T-helper 22 cell (primary cell): ENCODE results near the gene KIF5C.
A peak's percentile ranks its signal among the peaks of the same experiment; 100 is the strongest.
"Not testable (repeated sequence)": the region's sequence is repeated elsewhere in the genome, so short reads cannot be mapped to it uniquely, and the experiment has no call there.

ENCODE experiments used
- DNase-seq: peaks from one replicate; pipeline ENCODE4 v3.0.0-alpha.2; 2020; ENCODE audit warnings: low read depth

Gene KIF5C

DNA sequence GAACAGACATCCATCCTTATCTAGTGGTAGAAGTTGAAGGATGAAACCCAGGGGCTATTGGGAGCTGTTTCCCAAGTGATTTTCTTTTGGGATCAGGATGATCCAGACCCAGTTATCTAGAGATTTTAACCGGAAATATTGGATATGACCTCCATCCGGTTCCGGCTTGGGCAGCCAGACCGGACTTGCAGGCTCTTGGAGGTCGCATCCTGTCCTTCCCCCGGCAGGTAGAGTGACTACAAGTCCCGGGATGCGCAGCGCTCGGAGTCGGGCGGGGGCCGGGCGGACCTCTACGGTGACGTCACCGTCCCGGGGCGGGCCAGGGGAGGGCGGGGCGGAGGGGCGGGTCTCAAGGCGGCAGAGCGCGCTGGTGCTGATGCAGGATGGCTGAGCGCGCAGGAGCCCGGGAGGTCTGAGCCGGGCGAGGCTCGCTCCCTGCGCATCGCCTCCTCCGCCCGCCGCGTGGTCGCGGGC lies at the start of gene KIF5C:
KIF5C (plus strand) TSS at position 360 of the 474 bp plus-strand sequence. CDS start 391 bp downstream, outside the sequence.
- DNase-seq, result peak; percentile 78

DNA sequence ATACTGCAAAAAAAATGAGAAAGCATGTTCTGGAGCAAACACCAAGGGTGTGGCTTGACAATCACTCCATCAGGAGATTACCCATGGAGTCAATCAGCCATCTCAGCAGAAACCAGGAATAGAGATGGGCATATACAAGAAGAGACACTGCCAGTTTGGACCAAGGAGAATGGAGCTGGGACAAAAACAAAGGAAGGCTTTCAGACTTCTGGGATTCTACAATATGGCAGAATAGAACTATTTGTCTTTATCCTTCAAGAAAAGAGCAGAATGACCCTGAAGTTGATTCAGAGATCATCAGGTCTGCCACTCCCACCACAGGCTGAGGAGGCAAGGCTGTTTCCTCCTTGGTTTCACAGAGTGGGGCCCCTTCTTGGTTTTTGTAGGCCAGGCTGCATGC lies 48.2 kb upstream of the KIF5C start:
- DNase-seq, result no peak

DNA sequence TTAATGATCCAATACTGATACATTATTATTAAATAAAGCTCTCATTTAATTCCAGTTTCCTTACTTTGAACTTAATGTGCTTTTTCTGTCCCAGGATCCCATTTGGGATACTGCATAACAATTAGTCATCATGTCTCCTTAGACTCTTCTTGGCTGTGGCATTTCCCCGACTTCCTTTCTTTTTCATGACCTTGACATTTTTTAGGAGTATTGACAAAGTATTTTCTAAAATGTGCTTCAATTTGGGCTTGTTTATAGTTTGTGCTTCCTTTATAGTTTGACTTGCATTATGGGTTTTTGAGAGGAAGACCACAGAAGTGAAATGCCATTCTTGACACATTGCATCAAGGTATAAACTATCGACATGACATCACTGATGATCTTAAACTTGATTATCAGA lies 46.1 kb upstream of the KIF5C start:
- no peak for DNase-seq

DNA sequence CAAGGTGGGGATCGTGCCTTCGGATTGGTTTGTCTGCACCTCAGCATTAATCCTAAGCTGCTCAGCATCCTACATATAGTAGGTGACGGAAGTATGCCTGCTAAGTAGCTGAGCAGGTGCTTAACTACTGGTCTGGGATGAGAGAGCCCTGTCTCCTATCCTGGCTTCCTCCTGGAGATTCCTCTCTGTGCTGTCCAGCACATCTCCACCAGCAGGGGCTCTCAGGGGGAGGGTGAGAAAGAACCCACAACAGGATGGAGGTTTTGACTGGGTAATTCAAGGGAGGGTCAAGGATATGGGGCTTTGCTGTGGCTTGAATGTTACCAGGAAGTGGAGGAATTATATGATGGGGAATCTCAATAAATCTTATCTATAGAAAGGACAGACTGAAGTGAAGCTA lies 45.4 kb upstream of the KIF5C start:
- no peak for DNase-seq

DNA sequence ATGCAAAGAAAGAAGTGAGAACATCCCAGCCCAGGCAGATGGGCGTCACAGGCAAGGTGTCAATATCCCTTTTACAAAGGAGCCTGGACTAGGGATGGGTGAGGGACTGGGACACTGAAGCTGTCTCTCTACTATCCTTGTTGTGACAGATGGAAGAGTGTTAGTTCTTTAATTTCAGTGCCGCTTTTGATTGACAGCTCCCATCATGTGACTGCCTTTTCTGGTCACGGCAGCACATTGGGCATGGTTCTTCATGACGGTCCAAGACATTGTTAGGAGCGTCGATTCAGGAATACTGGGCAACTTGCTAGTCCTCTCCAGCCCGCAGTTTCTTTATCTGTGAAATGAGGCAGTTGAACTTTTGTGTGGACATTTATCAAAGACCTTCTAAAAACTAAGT lies 42.4 kb upstream of the KIF5C start:
- DNase-seq, result no peak

DNA sequence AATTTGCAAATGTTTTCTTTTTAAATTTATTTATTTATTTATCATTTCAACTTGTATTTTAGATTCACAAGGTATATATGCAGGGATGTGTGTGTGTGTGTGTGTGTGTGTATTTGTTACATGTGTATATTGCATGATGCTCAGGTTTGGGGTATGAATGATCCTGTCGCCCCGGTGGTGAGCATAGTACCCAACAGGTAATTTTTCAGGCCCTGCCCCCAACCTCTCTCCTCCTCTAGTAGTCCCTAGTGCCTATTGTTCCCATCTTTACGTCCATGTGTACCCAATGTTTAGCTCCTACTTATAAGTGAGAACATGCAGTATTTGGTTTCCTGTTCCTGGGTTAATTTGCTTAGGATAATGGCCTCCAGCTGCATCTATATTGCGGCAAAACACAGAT lies 33.0 kb upstream of the KIF5C start:
- DNase-seq, result no peak

DNA sequence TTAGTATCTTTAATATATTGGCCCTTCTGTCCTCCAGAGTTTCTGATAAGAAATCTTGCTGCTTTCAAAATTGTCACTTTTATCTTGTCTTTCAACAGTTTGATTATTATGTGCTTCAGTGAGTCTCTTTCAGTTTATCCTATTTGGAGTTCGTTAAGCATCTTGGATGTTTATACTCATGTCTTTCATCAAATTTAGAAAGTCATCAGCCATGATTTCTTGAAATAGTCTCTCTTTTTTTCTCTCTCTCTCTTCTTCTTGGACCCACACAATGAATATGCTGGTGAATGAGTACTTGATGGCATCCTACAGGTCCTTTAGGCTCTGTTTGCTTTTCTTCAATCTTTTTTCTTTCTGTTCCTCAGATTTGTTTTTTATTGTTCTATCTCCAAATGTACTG lies 26.9 kb upstream of the KIF5C start:
- no peak for DNase-seq

DNA sequence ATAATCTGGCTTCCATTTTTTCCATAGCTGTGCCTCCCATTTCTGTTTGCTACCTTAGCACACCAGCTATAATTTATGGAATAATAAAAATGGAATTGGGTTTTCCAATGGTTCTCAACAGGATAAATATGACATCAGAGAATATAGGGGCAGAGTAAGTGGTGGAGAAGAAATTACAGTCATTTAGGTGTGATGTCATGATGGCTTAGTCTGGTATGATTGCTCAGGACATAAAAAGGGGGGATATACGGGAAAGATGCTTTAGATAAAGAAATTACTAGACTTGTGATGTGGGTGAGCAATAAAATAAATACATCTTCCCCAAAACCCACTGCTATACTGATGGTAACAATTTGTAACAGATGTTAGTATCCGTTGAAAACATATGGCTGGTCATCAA lies 21.6 kb upstream of the KIF5C start:
- DNase-seq, result no peak

DNA sequence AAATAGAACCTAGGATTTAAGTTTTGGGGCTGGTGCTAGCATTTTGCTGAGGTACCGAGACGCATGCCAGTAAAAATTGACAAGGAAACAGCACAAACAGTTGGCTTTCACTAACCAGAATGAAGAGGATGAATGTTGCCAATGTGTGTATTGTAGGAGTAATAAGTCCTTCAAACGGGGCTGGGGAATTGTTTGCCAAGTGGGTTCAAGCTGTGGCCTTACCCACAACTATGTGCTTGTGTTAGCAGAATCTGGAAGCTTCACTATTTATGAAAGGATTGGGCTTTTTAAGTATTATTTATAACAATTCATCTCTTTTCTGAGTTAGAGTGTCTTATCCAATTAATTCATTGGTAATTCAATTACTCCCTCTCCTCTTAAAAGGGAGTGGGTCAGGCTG lies 15.0 kb upstream of the KIF5C start:
- DNase-seq, result no peak

DNA sequence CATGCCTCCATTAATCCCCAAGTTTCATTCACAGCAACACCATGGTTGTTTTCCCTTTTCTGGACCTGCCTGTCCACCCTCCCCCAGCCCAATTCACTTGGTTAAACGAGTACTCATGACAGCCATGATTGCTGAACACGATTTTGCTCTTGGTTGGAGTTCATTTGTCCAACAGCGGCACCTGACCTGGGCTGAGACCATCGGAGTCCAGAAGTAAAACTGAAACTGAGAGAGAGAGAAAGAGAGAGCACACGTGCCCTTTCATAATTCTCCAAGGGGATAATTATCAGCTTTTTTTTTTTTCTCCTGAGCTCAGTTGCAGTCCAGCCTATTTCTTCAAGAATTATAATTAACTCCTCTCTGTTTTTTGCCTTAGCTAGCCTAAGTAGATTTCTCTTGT lies 13.7 kb upstream of the KIF5C start:
- no peak for DNase-seq

DNA sequence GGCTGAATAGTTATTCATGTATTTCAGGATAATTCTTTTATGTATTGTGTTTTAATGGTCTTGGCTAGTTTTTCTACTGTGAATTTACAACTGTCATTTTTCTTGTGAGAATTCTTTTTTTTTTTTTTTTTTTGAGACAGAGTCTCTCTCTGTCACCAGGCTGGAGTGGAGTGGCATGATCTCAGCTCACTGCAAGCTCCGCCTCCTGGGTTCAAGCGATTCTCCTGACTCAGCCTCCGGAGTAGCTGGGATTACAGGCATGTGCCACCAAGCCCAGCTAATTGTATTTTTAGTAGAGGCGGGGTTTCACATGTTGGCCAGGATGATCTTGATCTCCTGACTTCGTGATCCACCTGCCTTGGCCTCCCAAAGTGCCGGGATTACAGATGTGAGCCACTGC lies 12.5 kb upstream of the KIF5C start:
- DNase-seq, result not testable (repeated sequence)

DNA sequence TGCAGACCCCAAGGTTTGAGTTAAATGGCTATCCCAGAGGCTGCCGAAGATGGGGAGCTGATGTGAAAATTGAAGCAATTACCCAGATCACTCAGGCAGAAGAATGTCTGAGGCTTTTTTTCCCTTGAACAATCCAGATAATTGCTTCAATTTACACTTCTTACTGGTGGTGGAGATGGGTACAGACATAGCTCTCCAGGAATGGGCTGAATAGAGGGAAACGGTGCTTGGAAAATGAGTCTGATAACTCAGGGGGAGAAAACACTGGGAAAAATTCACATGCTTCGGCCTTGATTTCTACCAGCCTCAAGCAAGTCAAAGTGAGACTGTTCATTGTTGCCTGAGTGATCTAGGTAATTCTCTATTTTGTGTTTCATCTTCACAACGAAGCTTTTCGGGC lies 9.5 kb upstream of the KIF5C start:
- no peak for DNase-seq

DNA sequence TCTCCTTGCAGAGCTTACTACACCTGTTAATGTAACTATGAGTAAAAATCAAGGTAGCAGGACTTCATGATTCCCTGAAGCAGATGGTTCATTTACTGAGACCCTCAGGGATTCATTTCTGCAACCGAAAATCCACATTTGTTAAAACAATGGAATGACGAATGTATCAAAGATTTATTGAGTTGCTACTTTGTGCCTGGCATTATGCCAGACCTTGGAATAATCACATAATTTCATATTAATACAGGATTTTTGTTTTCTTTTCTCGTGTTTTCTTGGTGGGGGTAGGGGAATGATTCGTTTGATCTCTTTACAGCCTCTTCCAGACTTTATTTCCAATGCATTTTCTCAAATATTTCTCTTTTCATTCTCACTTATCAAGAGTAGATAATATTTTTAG lies 8.9 kb upstream of the KIF5C start:
- DNase-seq, result no peak

DNA sequence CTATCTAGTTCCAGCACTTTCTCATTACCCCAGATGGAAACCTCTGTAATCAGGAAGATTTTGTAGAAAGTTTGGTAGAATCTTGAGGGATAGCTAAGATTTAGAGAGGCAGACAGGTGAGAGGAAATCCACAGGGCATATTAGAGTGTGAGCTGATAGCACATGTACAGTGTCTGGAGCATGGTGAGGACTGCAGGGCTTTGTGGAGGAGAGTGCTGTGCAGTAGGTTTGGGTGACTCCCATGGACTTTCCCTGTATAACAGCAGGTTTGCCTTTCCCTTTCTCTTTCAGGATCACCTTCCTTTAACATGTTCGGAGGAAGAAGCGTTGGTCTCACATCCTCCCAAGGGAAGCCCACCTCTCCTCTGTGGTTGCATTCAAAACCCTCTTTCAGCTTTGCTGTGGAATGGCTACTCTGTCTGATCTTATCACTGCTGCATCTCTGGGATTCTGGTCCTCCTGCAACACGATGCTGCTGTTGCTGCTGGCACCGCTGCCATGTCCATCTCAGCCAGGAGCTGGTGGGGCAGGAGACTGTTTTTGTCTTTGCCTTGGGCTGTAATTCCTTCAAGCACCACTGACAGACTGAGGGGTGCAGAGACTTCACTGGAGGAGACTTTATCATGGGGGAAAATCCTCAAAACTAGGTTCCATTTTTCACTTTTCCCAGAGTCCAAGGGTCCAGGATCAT lies 7.8 kb upstream of the KIF5C start:
- no peak for DNase-seq

DNA sequence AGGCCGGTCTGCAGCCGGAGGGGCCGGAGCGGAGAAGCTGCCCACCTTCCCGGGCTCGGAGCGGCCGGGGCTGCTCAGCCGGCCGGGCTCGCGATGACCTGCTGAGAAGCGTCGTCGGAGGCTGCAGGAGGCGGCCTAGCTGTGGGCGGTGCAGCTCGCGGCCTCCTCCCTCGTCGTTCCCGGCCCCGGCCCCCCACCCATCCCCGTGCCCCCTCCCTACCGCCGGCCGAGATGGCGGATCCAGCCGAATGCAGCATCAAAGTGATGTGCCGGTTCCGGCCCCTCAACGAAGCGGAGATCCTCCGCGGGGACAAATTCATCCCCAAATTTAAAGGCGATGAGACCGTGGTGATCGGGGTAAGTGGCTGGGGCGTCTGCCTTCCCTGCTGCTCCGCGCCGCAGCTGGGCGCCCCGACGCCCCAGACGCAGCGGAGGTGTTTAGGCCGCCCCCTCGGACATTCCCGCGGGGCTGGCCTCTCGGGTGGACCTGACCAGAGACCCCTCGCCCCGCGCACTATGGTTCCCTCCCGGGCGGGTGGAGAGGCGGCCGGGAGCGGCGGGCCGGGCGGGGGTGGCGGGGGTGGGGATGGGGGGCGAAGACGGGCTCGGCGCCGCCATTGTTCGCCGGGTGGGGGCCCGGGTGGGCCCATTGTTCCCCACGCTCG lies 492 bp downstream of the KIF5C start:
- no peak for DNase-seq

DNA sequence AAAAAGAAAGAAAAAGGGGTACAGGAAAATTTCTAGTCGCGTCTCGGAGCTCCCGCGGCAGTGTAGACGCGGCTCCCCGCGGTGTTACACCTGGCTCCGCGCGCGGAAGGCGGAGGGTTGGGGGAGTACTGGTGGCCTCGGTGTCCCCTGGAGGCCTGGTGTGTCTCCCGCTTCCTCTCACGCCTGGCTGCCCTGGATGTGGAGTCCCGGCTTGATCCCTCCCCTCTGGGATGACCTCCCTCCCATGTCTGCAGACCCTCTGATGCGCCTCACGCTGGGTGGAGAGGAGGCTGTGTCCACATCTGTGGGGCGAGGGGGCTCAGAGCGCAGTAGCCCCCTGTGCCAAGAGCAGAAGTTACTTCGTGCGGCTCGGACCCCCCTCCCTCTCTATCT lies 1.2 kb downstream of the KIF5C start:
- no peak for DNase-seq

DNA sequence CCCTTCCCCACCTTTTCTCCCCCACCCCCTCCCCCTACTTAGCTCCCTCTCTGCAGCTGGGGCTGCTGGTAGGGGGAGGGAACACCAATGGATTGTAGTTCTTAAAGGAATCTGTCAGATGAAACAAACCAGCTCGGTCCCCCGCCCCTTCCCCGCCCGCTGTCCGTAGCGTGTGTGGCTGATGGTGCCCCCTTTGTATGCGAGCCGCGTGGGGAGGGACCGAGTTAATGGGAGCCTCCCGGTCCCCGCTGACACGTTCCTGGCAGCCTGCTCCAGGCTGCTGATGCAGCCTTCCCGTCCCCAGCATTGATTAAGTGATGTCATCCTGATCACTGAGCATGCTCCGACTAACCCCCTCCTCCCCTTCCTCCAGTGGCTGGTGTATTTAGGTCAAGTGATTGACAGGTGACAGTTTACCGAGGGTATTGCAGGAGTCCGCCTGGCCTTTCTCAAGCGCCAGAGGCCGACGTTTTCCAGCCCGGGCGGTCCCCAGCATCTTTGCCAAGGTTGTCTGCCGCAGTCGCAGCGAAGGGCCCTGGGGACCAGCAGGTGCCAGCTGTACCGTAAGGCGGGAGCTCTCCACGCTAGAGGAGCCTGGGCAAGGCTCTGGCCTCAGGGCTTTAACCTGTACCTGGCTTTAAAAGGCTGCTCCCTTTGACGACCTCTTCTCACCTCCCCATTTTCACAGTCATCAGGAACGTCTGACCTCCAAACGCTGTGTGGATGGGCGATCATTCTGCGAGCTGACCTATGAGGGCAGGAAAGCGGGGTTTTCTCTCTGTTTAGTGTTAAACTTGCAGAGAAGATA lies 1.8 kb downstream of the KIF5C start:
- DNase-seq, result peak; percentile 57

DNA sequence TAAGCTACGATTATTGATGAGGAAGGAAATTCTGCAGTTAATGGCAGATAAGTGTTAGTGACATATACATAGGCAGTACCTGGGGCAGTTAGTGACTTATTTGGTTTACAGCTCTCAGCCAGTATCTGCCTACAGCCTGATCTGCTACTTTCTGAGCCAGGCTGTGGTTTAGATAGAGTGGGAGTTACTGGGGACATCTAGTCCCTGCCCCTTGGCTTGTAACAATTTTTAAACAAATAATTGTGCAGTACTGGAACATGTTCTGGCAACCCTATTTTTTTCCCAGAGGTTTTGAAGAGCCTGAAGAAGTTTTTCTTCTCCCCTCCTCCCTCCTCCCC lies 2.3 kb downstream of the KIF5C start:
- no peak for DNase-seq

DNA sequence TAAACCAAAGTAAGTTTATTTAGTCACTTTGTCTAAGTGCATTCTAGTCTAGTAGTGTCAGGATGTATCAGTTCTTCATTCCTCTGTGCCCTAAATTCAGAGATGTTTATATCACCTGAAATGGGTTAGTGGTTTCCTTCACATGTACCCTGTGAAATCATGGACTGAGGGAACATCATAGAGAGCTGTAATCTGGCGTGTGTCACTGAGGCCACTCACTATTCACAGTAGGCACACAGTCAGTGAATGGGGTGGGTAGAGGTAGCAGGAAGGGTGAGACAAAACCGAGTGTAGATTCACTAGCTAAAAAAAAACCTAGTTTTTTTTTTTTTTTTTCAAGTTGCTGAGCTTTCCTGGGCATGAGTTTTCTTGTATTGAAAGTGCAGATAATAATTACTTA lies 5.6 kb downstream of the KIF5C start:
- no peak for DNase-seq

DNA sequence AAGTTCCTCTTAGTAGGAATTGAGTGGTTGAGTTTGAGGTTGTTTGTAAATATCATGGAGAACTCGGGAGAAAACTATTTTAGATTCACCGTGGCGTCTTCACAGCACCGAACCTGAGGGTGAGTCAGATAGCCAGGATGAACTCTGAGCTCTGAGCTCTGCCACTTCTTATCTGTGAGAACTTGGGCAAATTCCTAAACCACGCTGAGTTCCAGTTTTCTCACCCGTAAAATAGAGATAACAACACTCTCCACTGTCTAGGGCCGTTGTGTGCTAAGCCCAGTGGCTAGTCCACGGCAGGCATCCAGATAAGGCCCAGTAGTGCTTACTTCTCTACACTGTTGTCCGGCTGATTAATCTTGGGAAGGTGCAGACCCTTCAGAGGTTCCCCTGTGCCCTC lies 7.0 kb downstream of the KIF5C start:
- no peak for DNase-seq

DNA sequence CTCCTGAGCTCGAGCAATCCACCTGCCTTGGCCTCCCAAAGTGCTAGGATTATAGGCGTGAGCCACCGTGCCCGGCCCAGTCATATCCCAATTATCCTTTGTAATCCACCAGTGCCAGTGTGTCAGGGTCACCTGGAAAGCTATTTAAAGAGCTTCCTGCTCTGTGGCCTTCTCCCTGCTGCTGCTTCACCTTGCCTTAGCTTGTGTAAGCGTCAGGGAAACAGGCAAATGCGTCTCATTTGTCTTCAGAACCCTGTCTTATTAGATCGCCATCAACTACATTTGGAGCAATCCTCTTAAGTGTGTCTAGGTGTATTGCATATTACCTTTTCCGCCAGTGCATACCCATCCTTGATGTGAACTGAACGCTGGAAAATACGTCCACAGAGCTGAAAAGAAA lies 10.2 kb downstream of the KIF5C start:
- no peak for DNase-seq

DNA sequence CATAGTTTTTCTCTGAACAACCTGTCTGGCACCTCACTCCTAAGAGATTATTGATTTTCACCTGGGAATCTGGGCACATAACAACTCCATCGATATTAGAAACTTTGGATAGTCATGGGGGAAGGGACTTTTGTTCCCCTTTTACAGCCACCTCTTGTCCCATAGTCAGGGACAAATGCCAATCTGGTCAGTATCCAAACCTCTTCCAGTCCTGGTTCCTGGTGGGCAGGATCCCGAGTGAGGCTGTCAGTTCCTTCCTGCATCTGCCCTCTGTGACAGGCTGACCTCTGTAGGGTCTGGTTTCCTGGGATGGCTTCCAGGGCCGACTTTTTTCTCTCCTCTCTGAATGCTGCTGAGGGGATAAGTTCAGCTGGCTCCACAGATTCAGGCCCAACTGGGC lies 11.0 kb downstream of the KIF5C start:
- no peak for DNase-seq

DNA sequence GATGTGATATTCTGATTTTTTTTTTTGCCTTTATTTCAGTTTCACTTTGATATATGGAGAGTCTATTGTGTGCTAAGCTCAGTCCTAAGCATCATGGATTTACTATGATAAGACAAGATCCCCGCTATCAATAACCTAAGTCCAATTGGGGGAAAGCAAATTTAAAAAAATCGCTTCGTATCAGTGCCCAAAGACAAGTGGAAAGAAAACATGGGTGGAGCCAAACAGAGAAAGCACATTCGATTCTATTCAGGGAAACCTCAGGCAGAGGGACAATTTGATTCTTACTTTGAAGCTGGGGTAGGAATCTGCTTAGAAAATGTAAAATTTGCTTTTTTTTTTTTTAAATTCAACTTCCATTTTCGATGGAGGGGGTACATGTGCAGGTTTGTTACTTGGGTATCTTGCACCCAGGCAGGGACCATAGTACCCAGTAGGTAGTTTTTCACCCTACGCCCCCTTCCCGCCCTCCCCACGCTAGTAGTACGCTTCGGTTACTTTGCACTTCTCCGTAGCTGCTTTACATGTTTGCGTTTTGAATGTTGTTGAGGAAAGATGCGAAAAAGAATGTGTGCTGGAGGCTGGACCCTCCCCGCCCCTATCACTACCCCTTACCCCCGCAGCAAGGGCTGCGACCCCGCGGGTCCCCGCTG lies 12.4 kb downstream of the KIF5C start:
- DNase-seq, result no peak
